Parathyroid adenoma (tissue), 2 donors: Measurements from ENCODE around the gene RGS17.

Experiments
- H2AFZ ChIP-seq: fragments of 300-600 bp; sonication (generic); one replicate; pipeline ENCODE4 v1.7.0; 2017; ENCODE audit warnings: antibody characterized with exemption, mild to moderate bottlenecking
- H3K27ac ChIP-seq: fragments of 300-600 bp; sonication (generic); one replicate; pipeline ENCODE4 v1.7.0; 2017
- H3K27me3 ChIP-seq: fragments of 300-600 bp; sonication (generic); one replicate; pipeline ENCODE4 v1.7.0; 2017; ENCODE audit warnings: low read length; ENCODE audit not compliant: control insufficient read depth, insufficient read depth
- H3K36me3 ChIP-seq: fragments of 300-600 bp; sonication (generic); one replicate; pipeline ENCODE4 v1.7.0; 2017; ENCODE audit warnings: low read length; ENCODE audit not compliant: control insufficient read depth, insufficient read depth
- H3K4me1 ChIP-seq: fragments of 300-600 bp; sonication (generic); one replicate; pipeline ENCODE4 v1.7.0; 2017; ENCODE audit warnings: control low read depth
- H3K4me2 ChIP-seq: fragments of 300-600 bp; sonication (generic); one replicate; pipeline ENCODE4 v1.7.0; 2017; ENCODE audit warnings: low read length
- H3K4me3 ChIP-seq: fragments of 300-600 bp; sonication (generic); one replicate; pipeline ENCODE4 v1.7.0; 2017; ENCODE audit warnings: low read depth, low read length
- H3K79me2 ChIP-seq: fragments of 300-600 bp; sonication (generic); one replicate; pipeline ENCODE4 v1.7.0; 2017; ENCODE audit warnings: control low read depth
- H3K9ac ChIP-seq: fragments of 300-600 bp; sonication (generic); one replicate; pipeline ENCODE4 v1.7.0; 2017; ENCODE audit warnings: mild to moderate bottlenecking
- H3K9me3 ChIP-seq: fragments of 300-600 bp; sonication (generic); one replicate; pipeline ENCODE4 v1.7.0; 2017; ENCODE audit warnings: low read length; ENCODE audit not compliant: control insufficient read depth
- TF ChIP-seq, protein P1 (sequence below): fragments of 300-600 bp; sonication (generic); IDR thresholded peaks from one replicate; pipeline ENCODE4 v1.7.0; 2017; ENCODE audit warnings: antibody characterized with exemption, mild to moderate bottlenecking
- donor health status: primary hyperparathyroidism.

Gene RGS17

GRCh38 chr6:153031335-153031955, 99.6 kb downstream of the RGS17 start:
- no peaks in the 10 kb centered on the region for H3K36me3 ChIP-seq
- no peak overlapping the region for H3K9ac ChIP-seq
- H3K4me2 ChIP-seq: no peak overlapping the region
- no peaks in the 10 kb centered on the region for H3K27me3 ChIP-seq
- no peak overlapping the region for H3K27ac ChIP-seq
- no peak overlapping the region for H3K4me3 ChIP-seq
- H3K9me3 ChIP-seq: no peaks in the 10 kb centered on the region
- H3K79me2 ChIP-seq: no peaks in the 10 kb centered on the region
- no peaks in the 10 kb centered on the region for H3K4me1 ChIP-seq
- TF ChIP-seq, protein P1, sequence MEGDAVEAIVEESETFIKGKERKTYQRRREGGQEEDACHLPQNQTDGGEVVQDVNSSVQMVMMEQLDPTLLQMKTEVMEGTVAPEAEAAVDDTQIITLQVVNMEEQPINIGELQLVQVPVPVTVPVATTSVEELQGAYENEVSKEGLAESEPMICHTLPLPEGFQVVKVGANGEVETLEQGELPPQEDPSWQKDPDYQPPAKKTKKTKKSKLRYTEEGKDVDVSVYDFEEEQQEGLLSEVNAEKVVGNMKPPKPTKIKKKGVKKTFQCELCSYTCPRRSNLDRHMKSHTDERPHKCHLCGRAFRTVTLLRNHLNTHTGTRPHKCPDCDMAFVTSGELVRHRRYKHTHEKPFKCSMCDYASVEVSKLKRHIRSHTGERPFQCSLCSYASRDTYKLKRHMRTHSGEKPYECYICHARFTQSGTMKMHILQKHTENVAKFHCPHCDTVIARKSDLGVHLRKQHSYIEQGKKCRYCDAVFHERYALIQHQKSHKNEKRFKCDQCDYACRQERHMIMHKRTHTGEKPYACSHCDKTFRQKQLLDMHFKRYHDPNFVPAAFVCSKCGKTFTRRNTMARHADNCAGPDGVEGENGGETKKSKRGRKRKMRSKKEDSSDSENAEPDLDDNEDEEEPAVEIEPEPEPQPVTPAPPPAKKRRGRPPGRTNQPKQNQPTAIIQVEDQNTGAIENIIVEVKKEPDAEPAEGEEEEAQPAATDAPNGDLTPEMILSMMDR: no peak
- H2AFZ ChIP-seq: no peak overlapping the region

GRCh38 chr6:153028963-153029362, 102.1 kb downstream of the RGS17 start:
- TF ChIP-seq, protein P1: no peak
- no peak overlapping the region for H3K9ac ChIP-seq

DNA sequence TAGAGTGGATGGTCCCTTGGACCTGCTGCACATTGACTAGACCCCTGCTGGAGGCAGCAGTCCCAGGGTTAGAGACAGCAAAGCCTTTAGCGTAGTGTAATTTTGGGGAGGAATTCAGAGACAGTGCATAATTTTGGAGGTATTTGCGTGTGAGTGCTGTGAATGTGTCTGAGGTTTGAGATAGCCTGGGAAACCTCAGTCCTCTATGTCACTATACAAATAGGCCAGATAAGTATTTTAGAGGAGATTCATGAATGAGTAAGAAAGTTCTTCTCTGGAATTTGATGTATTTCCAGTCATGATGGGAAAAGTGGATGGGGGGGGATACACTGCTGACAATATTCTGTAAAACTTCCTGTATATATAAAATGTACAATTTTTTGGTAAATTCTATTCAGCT, 102.8 kb downstream of the RGS17 start:
- H3K9me3 ChIP-seq: no peaks in the 10 kb centered on the region
- H3K36me3 ChIP-seq: no peaks in the 10 kb centered on the region
- H3K79me2 ChIP-seq: no peaks in the 10 kb centered on the region
- H3K4me2 ChIP-seq: no peak overlapping the region
- no peaks in the 10 kb centered on the region for H3K27me3 ChIP-seq
- H3K4me3 ChIP-seq: no peak overlapping the region
- no peaks in the 10 kb centered on the region for H3K4me1 ChIP-seq
- no peak overlapping the region for H3K9ac ChIP-seq
- H3K27ac ChIP-seq: no peak overlapping the region
- TF ChIP-seq, protein P1: no peak
- H2AFZ ChIP-seq: no peak overlapping the region

More at GRCh38 chr6:153028963-153029362, 102.1 kb downstream of the RGS17 start:
- Histone ChIP-seq H3K36me3 (no peaks in the 10 kb centered on the region), H3K27me3 (no peaks in the 10 kb centered on the region), H3K9me3 (no peaks in the 10 kb centered on the region), H3K79me2 (no peaks in the 10 kb centered on the region), H3K4me3 (no peak overlapping the region), H3K4me1 (no peaks in the 10 kb centered on the region), H2AFZ (no peak overlapping the region), H3K27ac (no peak overlapping the region), H3K4me2 (no peak overlapping the region)

- TF ChIP-seq, protein P1: no peak
- Histone ChIP-seq H3K9me3 (no peaks in the 10 kb centered on the region), H3K79me2 (no peaks in the 10 kb centered on the region), H2AFZ (no peak overlapping the region), H3K4me2 (no peak overlapping the region), H3K27ac (no peak overlapping the region), H3K4me1 (no peaks in the 10 kb centered on the region), H3K36me3 (no peaks in the 10 kb centered on the region), H3K4me3 (no peak overlapping the region), H3K9ac (no peak overlapping the region), H3K27me3 (no peaks in the 10 kb centered on the region)
Observed at GRCh38 chr6:153027480-153027879, 103.6 kb downstream of the RGS17 start.

GRCh38 chr6:153024709-153025017, 106.4 kb downstream of the RGS17 start:
- no peak overlapping the region for H3K9ac ChIP-seq
- H3K4me1 ChIP-seq: no peaks in the 10 kb centered on the region
- no peaks in the 10 kb centered on the region for H3K79me2 ChIP-seq
- no peak overlapping the region for H3K27ac ChIP-seq
- H3K36me3 ChIP-seq: no peaks in the 10 kb centered on the region
- H2AFZ ChIP-seq: peak overlapping the region; percentile 16
- H3K9me3 ChIP-seq: no peaks in the 10 kb centered on the region
- no peak overlapping the region for H3K4me3 ChIP-seq
- no peak overlapping the region for H3K4me2 ChIP-seq
- no peaks in the 10 kb centered on the region for H3K27me3 ChIP-seq
- TF ChIP-seq, protein P1: no peak
